ENCODE measurements around the gene GRB2.

GRCh38 chr17:75392559-75392958, 12.9 kb downstream of the GRB2 start:
- no peak for TF ChIP-seq CTCF (IDR thresholded peaks at IDR 0.05)
- TF ChIP-seq POLR2A (IDR thresholded peaks at IDR 0.05), result no peak
